ENCODE measurements around the gene BAX.
"Not testable (repeated sequence)": the region's sequence is repeated elsewhere in the genome, so short reads cannot be mapped to it uniquely, and the experiment has no call there.

Gene BAX

GRCh38 chr19:48954595-48955307 is at the start of gene BAX:
BAX (plus strand) TSS chr19:48954875; CDS start chr19:48954929, 54 bp downstream.
- peak; percentile 96 for DNase-seq

GRCh38 chr19:48905664-48906063 is 49.0 kb upstream of the BAX start:
- no peak for DNase-seq

- no peak for DNase-seq
Measured at GRCh38 chr19:48906324-48906723, 48.4 kb upstream of the BAX start.

- DNase-seq = no peak
Measured at GRCh38 chr19:48907671-48908070, 47.0 kb upstream of the BAX start.

GRCh38 chr19:48909424-48910077 is 45.1 kb upstream of the BAX start:
- DNase-seq = not testable (repeated sequence)

- no peak for DNase-seq
Measured at GRCh38 chr19:48910803-48911202, 43.9 kb upstream of the BAX start.

GRCh38 chr19:48913114-48913889 is 41.4 kb upstream of the BAX start:
- DNase-seq = no peak

- DNase-seq = no peak
Measured at GRCh38 chr19:48914181-48914580, 40.5 kb upstream of the BAX start.

- DNase-seq = no peak
Measured at GRCh38 chr19:48915757-48916156, 38.9 kb upstream of the BAX start.

- DNase-seq = no peak
Measured at GRCh38 chr19:48918071-48918470, 36.6 kb upstream of the BAX start.

- DNase-seq = no peak
Measured at GRCh38 chr19:48918801-48919247, 35.9 kb upstream of the BAX start.

GRCh38 chr19:48919271-48919670 is 35.4 kb upstream of the BAX start:
- DNase-seq = not testable (repeated sequence)

GRCh38 chr19:48920949-48921348 is 33.7 kb upstream of the BAX start:
- no peak for DNase-seq

GRCh38 chr19:48921721-48922500 is 32.8 kb upstream of the BAX start:
- DNase-seq = no peak

GRCh38 chr19:48922548-48923490 is 31.9 kb upstream of the BAX start:
- DNase-seq = no peak

- no peak for DNase-seq
Measured at GRCh38 chr19:48925240-48925843, 29.3 kb upstream of the BAX start.

GRCh38 chr19:48925890-48926289 is 28.8 kb upstream of the BAX start:
- DNase-seq = not testable (repeated sequence)

GRCh38 chr19:48926909-48927308 is 27.8 kb upstream of the BAX start:
- DNase-seq = no peak

- not testable (repeated sequence) for DNase-seq
Measured at GRCh38 chr19:48927692-48928091, 27.0 kb upstream of the BAX start.

GRCh38 chr19:48928164-48929025 is 26.3 kb upstream of the BAX start:
- no peak for DNase-seq
